Measurements from ENCODE around the gene TRIM63.

- TF ChIP-seq EP300 (IDR thresholded peaks at IDR 0.05) (no peak), CTCF (IDR thresholded peaks at IDR 0.05) (no peak), POLR2A (IDR thresholded peaks at IDR 0.05) (no peak)
Measured at GRCh38 chr1:26003756-26004155, 63.7 kb downstream of the TRIM63 start.

All from upper lobe of left lung (tissue), 4 donors.